Measurements from ENCODE around the gene LHFPL6.

LHFPL6 gene

DNA sequence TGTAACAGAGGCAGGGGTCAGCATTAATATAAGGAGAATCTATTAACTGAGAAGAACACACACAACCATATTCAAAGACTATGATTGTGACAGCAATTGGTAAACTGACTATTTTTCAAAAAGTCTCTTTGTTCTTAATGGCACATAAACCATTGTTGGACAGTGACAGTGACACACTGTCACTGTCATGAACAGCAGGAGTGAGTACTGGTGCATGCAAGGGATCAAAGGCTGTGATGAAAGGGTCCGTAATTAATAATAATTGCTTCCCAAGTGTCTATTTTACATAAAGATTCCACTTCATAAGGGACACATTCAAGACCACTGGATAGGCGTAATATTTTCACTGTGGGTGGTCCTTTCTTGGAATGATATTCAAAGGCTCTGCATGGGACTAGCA is 50.7 kb downstream of the LHFPL6 start:
- no peak for DNase-seq

DNA sequence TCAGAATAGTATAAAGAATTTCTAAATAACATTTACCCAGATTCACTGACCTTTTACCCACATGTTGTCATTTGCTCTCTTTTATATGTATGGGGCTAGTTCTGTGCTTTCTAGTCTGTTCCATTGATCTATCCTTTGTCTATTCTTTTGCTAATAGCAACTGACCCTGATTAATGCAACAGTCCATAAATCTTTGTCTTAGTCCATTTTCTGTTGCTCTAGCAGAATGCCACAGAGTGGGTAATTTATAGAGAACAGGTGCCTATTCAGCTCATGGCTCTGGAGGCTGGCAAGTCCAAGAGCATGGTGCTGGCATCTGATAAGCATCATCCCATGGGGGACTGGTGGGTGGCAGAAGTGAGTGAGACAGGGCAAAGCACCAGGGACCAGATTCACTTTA is 52.1 kb downstream of the LHFPL6 start:
- DNase-seq, result no peak

DNA sequence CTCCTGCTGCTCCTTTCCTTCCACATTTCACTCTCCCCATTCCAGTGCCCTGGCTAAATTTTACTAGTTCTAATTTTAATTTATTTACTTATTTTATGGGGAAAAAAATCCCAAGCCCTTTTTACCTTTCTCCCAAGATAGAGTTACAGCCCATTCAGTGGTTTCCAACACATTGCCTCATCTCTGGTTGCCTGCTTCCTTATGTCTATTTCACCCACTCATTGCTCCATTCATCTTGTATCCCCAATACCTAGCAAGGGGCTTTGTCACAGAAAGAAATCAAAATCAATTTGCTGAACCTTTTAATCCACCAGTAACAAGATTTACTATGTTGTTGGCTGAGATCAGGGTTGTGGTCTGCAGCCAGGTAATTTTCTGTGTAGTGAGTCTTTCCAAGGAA is 55.9 kb downstream of the LHFPL6 start:
- no peak for DNase-seq

DNA sequence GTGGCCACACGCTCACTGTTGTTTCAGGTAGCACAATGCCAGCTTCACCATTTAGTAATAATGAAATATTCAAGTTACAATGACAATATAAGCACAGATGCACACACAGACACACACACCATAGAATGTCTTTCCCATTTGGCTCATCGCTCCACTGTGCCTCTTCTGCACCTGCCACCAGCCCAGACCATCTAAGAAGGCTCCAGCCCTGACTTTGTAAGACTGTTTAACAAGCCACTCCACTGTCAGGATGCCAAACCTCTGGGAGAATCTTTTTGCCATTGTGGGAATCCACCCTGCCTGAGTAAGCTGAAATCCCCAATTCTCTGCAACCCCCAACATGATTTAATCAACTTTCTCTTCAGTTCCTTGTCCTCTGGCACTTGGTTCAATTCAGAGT is 60.6 kb downstream of the LHFPL6 start:
- DNase-seq, result no peak

DNA sequence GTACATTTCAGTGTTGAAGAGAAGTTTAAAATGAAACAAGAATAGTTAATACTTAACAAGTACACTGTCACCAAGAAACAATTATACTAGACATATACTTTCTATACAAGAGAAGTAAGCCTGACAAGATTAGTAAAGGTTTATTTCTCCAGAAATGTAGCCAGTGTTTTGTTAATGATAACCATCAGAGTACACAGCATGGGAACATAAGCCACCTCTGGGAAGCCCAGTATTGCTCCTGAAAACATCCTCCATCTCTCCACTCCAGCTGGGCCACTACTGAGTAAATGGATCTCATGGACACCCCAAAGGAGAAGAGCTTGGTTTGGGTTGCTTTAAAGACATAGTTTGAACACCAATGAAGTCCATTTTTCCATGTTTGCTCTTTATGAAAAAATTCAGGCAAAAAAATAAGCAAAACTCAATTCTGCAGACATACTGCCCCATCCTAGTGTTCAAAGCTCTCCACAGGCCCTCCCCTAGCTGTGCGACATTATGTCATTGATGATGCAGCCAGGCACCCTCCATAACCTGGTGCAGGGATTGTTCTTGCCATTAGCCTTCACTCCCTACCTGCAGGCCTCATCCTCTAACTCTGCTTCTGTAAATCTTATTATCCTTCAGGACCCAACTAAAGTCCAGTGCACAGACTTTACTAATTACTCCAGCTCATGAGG is 61.9 kb downstream of the LHFPL6 start:
- no peak for DNase-seq

DNA sequence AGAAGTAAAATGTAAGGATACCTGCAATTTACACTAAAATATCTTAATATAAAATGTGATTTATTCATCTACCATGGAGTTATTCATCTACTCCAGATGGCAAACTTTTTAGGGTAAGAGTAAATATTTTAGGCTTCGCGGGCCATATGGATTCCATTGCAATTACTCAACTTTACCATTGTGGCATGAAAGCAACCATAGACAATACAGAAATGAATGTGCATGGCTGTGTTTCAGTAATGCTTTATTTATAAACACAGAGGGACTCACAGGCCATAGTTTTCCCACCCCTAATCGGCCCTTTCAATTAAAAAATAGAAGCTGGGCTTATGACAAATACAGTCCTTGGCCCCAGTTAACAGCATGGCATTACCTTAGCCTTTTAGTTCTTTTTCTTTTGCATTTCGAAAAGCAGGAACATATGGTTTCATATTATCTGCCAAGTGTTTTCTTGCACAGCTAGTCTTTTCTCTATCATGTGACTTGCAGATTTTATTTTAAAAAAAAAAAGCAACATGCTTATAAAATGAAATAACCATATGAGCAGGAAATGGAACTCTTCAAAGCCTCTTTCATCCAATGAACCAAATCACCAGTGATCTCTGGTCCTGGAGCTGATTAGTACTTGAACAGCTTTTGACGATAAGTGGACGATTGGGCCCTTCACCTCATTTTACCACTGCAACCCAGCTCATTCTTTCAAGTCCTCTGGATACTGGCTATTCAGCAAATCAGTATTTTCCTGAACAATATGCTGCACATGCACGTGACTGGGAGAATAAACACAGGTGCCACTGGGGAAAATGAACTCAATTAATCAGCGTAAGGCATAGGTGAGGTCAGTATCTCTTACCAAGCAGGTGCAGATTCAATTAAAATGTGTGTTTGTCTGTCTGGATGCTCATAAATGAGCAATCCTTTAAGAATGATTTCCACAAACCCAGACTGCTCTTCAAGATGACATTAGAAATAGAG is 63.9 kb downstream of the LHFPL6 start:
- no peak for DNase-seq

DNA sequence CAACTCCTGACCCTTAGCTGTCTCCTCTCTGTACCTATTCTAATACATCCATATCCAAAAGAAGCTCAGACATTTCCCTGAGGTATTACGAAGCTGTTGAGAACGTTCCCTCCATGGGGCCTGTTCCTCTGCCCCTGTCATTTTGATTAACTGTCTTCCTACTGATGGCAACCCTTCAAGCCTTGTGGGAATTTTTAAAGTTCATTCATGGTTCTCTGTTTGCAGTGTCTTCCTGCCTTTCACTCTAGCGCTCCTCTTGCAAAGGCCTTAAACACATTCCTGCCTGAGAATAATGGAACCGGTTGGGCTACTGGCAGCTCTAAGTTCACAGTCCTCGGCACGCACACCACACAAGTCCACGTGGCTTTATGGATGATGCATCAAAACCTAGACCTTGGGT is 66.1 kb downstream of the LHFPL6 start:
- no peak for DNase-seq

DNA sequence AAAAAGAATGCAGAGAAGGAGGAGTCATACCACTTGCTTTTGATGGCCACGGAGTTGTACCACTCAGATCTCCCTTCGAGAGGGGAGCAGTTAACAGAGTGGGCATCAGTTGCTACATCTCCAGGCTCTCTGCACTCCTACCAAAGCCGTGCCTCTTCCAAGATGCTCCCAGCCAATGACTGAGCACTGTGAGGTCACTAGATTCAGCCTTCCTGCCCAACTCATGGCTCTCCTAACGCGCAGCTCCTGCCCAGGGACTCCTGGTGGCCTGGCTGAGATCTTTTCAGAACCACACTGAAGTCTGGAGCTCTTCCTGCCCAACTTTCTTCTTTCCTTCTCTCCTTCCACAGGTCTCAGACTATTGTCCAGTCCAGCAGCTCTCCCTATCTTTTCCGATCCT is 66.7 kb downstream of the LHFPL6 start:
- DNase-seq, result no peak

DNA sequence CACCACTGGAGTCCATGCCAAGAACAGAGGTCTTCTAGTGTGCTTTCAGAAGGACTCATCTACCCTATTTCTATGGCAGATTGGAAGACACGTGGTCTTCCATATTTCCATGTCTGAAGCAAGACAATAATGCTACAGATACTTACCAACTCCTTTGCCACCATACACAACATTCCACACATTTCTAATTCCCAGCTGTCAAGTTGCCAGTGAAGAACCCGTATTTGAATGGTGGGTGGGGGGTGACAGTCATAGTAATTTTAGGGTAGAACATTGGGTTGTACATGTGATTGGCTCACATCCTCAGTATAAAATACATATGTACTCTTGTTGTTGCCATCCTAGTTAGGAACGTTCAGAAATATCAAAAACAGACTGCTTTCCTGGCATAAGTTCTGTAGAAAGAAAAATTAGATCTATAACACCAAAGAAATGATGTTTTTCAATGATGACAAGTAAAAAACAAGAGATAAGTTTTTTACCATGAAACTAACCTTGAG is 69.3 kb downstream of the LHFPL6 start:
- no peak for DNase-seq

DNA sequence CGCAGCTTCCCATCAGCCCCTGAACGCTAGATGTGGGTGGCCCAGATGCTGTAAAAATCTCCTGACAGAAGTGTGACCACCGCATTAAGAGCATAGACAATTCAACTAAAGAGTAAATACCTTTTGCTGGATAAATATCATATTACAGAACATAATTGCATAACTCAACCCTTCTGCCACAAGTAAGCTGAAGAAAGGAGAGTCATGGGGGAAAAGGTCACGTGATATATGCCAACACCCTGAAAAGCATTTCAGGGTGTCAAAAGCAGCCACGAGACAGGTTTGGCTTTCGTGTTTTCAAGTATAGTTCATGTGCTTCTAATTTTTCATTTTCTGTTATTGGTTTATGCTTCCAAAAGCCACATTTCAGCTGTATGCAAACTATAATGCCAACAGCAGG is 71.3 kb downstream of the LHFPL6 start:
- DNase-seq, result no peak

DNA sequence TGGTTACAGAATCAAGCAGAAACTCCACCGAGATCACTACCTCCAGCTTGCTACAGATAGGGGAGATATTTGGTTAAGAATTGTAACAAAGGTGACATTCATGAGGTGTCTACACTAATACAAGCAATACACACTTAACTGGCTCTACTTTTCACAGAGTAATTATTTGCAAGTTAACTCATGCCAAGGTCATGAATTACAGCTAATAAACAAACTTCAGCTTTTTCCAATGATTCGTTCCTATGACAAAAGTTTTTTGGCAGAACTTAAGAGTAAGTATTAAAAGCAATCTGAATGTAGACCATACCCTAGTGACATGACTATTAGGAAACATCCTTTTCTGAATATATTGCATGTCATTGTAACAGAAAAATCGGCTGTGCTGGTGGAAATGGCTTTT is 72.1 kb downstream of the LHFPL6 start:
- no peak for DNase-seq

DNA sequence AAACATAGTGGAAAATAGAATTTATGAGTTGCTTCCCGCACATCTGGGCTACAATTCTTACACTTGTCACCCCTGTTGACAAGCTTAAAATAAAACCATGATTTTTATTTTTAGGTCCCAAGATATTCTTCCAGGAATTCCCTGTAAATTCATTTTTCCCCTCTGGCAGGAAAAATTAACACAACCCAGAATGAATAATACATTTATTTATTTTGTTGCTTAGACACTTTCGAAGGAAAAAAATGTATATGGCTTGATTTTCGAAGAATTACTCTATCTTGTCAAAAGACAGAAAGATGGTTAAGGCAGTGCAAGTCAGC is 74.4 kb downstream of the LHFPL6 start:
- no peak for DNase-seq

DNA sequence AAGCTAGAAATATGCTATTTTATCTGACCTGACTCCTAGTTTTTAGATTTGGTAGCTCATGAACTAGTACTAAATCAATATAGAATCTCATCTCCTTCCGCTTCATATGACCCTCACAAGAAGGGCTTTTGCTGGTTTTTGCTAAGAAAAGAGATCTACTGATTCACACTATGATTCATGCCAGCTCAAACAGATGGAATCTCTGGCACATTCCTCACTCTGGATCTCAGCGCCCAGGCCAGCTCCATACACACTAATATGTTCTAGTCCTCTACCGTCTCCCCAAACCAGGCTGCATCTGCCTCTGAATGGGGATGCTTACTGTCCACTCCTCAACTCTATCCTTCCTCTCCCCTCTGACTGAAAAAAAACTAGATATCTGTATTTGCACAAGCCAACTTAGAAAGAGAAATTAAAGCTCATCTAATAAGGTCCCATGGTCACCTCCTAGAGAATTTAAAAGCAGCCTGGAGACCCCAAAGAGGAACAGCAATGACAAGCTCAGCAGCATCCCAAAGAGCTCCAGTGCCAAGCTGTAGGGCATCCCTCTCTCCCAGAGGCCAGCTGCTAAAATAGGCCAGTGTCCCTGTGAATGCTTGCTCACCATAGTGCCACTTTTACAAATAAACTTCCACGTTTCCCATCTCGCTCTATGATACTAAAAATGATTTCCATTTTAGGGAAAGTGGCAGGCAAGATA is 74.9 kb downstream of the LHFPL6 start:
- DNase-seq, result no peak

DNA sequence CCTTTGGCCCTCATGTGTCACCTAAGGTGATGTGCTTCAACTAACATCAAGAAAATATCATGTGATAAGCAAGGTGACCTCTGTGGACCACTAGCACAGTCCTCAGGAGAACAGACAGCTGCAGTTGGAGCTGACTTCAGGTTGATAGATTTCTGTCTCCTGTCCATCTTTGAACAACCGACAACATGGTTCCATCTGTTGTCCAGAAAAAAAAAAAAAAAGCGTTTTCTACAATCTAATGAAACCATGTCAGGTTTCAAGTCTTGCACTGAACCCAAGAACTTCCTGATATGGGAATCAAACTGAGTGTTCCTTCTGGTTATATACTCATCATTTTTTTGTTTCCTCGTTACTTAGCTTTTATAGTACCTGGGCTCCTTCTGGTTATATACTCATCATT is 75.7 kb downstream of the LHFPL6 start:
- DNase-seq, result no peak

DNA sequence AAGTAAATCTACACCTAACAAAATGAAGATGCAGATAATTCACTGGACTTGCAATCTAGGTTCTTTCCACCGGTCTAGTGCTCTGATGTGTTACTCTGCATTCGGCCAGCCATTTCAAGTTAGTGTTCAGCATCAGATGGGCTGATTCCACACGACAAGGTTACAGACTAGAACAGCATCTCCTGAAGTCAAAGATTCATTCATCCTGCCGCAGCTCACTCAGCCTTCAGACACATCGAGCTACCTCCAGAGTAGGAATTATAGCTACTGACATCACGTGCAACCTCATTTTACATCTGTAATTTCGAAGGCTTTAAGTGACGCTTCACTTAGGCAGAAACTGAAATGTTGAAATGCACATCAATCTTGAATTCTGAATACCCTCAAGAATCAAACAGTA is 76.5 kb downstream of the LHFPL6 start:
- no peak for DNase-seq

DNA sequence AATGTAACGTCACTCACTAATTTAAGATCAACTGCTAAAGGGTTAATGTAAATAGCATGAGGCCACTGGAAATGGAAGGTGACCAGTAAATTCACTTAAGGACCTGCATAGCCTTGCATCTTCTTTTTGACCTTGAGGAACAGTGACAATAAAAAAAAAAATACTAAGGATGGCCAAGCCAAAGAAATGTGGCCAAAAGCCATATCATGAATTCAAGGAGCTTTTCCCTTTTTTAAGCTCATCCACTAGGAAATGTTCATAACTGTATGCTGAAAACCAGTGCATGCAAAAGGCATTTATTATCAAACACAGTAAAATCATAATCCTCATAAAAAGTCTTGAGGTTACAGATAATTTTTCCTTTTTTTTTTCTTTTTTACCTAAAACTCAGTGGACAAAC is 77.5 kb downstream of the LHFPL6 start:
- no peak for DNase-seq

DNA sequence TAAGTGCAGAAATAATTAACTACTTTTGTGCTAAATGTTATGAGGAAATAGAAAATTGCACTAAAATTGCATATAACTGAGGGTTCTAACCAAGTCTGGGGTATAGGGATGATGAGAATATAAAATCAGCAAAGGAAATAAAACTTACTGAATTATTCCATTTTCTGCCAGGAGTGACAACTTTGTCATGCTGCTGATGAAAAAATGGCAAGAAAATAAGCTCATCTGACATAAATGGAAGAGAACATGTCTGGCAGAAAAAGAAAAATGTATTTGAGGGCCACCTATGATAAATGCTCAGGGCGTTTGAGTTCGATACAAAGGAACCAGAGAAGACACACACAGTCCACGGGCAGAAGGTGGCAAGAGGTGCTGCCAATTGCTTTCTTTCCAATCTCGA is 78.2 kb downstream of the LHFPL6 start:
- DNase-seq, result no peak

DNA sequence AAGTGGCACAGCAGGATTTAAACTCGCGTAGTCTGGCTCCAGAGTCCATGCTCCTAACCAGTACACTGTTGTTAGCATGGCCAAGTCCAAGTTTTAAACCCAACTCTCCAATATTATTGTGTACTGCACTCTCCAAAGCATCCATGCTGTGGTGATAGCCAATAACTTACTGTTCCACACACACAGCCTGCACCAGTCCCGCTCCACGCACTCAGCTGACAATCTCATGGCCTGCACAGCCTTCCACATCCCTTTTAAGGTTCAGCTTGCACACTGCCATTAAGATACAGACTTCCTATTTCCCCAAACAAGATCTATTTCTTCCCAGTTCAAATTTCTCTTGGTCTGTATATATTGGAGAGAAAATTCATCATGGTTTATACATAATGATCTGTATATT is 80.7 kb downstream of the LHFPL6 start:
- no peak for DNase-seq

DNA sequence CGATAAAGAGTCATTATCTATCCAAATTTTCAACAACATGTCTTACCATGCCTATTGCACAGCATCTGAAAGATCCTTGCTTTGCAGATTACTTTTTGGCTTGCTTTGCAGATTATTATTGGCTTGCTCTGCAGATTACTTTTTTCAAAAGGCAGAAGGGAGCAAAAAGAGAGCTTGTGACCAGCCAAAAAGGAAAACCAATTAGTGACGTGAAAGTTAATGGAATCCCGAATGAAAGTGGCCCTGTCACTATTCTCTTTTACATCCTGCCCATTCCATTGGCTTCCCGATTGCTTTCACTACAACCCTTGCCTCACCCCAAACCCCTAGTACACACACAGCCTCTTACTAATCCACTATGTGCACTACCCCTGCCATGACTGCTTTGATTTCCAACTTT is 81.3 kb downstream of the LHFPL6 start:
- no peak for DNase-seq

DNA sequence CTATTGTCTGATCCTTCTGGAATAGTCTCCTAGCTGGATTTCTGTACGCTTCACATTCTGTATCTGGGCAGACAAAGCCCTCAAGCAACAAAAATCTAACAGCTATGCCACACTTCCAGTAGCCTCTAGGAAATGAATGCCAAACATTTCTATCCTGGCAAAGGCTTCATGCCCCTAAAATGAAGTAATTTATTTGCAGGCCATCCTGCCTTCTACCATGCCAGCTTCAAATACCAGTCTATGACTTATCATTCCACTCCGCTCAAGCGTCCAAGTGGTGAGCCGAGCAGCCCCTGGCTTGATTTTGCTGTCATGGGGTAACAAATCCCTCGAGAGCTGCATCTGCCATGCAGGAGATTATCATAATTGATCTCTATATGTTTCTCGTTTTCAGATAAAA is 86.9 kb downstream of the LHFPL6 start:
- DNase-seq, result no peak

DNA sequence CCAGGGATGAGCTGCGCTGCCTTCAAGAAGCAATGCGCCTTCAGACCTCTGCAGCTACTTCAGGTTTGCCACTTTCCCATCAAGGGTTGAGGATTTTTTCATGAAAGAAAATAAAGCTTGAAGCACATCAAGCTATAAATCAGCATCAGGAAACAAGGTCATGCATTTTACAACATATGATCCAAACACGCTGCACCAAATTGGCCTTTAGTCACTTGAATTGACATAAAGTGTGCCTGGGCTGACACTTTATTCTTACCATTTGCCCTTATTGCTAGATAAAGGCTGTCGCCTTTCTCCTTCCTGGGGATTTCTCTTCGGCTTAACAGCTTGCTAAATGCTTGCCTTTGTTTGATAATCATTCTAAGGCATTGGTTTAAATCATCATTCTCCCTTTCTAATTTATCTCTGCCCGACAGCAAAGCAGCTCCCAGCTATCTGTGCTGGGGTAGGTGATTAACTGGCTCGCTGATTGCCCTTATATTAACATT is 87.7 kb downstream of the LHFPL6 start:
- DNase-seq, result no peak

DNA sequence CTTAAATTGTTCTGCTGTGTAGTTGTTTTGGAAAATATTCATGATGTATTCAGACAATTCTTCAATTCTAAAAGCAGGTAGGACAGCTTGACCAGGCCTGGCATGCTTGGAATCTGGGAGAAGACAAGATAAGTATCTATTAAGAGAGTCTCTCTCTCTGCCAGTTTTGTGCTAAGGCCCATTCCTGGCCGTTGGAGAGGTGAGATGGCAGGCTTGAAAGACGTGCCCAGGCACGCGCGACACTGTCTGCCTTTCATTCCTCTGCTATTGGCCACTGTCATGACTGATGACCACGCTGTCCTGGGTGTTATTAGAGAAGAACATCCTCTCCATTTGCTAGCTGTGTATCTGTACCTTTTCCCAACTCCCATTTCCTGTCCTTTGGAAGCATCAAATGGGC is 90.3 kb downstream of the LHFPL6 start:
- no peak for DNase-seq

DNA sequence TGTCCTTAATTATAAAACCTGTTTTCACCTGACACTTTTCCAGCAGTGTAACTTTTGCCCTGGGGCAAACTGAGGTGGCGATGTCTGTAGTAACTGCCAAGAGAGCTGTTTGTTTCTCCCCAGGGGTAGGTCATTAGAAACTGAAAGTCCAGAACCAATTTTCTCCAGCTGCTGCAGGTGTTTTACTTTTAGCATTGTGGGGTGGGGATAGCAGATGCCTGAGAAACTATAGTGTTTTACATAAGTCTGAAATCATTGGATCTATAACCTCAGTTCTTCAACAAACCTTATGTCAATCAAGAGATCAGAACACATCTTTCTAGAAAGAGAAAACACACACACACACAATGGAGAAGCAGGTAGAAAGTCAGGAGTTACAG is 92.7 kb downstream of the LHFPL6 start:
- DNase-seq, result no peak

Data from stimulated activated CD4-positive, alpha-beta T cell treated with anti-CD3 and anti-CD28 coated beads, Interleukin-2, amount 100 ng/mL, for 24 hours (primary cell).